GM12801 (cell line): ENCODE data around the gene ADIPOQ.

ENCODE experiments used
- TF ChIP-seq, protein P1 (sequence below): IDR thresholded peaks from one replicate; pipeline ENCODE4 v1.5.1; 2011; ENCODE audit warnings: control low read depth; ENCODE audit not compliant: insufficient read length; ENCODE audit errors: extremely low read depth

The ADIPOQ gene

GRCh38 chr3:186832276-186832675 lies 10.2 kb upstream of the ADIPOQ start:
- TF ChIP-seq, protein P1, sequence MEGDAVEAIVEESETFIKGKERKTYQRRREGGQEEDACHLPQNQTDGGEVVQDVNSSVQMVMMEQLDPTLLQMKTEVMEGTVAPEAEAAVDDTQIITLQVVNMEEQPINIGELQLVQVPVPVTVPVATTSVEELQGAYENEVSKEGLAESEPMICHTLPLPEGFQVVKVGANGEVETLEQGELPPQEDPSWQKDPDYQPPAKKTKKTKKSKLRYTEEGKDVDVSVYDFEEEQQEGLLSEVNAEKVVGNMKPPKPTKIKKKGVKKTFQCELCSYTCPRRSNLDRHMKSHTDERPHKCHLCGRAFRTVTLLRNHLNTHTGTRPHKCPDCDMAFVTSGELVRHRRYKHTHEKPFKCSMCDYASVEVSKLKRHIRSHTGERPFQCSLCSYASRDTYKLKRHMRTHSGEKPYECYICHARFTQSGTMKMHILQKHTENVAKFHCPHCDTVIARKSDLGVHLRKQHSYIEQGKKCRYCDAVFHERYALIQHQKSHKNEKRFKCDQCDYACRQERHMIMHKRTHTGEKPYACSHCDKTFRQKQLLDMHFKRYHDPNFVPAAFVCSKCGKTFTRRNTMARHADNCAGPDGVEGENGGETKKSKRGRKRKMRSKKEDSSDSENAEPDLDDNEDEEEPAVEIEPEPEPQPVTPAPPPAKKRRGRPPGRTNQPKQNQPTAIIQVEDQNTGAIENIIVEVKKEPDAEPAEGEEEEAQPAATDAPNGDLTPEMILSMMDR, result no peak

DNA sequence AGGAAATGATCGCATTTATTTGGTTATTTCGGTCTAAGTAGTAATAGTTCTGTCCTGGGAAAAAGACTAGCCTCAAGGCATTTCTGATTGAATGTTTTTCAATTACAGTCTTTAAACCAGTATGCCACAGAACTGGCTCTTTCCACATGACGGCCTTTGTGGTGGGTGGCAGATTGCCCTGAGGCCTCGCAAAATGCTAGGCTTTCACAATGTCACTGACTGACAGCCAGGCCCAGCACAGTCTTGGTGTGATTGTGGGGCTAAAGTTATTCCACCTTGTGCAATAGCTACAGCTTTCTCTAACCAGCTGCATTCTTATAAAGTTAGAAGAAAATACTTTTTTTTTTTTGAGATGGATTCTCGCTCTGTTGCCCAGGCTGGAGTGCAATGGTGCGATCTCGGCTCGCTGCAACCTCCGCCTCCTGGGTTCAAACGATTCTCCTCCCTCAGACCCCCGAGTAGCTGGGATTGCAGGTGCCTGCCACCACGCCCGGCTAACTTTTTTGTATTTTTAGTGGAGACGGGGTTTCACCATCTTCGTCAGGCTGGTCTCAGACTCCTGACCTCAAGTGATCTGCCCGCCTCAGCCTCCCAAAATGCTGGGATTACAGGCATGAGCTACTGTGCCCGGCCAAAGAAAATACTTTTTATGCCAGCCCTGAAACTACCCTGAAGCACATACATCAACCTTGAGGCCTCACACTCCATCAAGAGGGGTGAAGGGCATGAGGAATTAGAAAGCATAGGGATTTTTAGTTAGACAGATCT lies 2.5 kb upstream of the ADIPOQ start:
- TF ChIP-seq, protein P1, result no peak

DNA sequence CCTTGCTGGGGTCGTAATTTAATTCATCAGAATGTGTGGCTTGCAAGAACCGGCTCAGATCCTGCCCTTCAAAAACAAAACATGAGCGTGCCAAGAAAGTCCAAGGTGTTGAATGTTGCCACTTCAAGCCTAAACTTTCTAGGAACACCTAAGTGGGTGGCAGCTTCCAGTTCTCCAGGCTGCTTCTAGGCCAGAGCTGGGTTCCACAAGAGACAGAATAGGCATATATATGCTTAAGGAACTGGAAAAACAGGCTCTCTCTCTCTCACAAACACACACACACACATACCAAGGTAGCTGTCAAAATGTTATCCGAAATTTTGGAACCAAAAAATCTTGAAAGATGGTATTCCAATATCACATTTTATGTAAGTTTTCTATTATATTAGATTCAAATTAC lies 890 bp upstream of the ADIPOQ start:
- TF ChIP-seq, protein P1, result no peak

DNA sequence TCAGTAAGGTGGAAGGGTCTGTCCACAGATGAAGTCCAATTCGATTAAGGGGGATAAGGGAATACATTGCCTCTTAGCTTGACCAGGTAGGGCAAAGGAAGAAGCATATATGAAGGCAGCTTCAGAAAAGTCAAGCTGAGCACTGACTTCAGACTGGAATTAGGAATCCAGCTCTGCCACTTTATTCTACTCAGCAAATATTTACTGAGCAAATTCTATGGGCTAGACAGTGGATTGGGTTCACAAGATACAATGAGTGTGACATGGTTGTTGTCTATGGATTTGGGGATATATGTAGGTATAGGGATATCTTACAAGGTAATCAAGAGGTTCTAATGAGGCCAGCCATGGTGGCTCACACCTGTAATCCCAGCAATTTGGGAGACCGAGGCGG lies 526 bp downstream of the ADIPOQ start:
- TF ChIP-seq, protein P1, result no peak

DNA sequence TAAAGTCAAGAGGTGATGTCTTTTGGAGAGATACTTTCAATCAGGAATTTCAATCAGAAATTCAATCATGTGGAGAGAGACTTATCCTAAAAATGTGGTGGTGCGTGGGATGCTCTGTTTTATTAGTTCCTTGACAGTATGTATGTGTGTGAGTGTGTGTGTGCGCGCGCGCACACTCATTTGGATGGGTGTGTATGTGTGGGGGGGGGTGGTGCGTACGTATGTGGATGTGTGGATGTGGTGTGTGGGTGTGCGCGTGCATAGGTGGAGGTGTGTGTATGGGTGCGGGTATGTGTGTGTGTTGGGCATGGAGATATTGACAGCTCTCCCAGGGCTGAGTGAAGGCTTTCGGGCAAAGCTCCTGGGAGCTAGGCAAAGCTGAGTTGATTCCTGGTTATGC lies 2.4 kb downstream of the ADIPOQ start:
- TF ChIP-seq, protein P1, result no peak

GRCh38 chr3:186845756-186846155 lies 3.2 kb downstream of the ADIPOQ start:
- TF ChIP-seq, protein P1, result no peak

GRCh38 chr3:186847437-186847836 lies 4.9 kb downstream of the ADIPOQ start:
- TF ChIP-seq, protein P1, result no peak
